Muscle of leg (tissue), 11 donors: ENCODE measurements around the gene SP8. TPM values are rescaled to one million over a fixed set of nuclear protein-coding genes. Genes with fewer than 3 reads are reported as not detected.

Experiments
- DNase-seq: peaks from one replicate; pipeline ENCODE4 v3.0.0; 2013
- H3K27ac ChIP-seq: one replicate; pipeline ENCODE4 v1.5.1; 2013; ENCODE audit warnings: mild to moderate bottlenecking, low read length, control low read depth
- H3K27me3 ChIP-seq: one replicate; pipeline ENCODE4 v1.6.1; 2013; ENCODE audit warnings: low read length; ENCODE audit not compliant: control insufficient read depth, insufficient read depth
- H3K36me3 ChIP-seq: one replicate; pipeline ENCODE4 v1.6.1; 2013; ENCODE audit warnings: low read length; ENCODE audit not compliant: control insufficient read depth, insufficient read depth
- H3K4me1 ChIP-seq: one replicate; pipeline ENCODE4 v1.6.1; 2013; ENCODE audit warnings: low read length; ENCODE audit not compliant: control insufficient read depth, insufficient read depth
- H3K4me3 ChIP-seq: one replicate; pipeline ENCODE4 v1.5.1; 2013; ENCODE audit warnings: low read length, control low read depth
- H3K9me3 ChIP-seq: replicated peaks from 2 replicates; pipeline ENCODE4 v1.6.1; 2013; ENCODE audit warnings: low read depth, low read length; ENCODE audit not compliant: control insufficient read depth
- WGBS: methylation state at CpG from one replicate; pipeline ENCODE4 v1.1.5; 2013; ENCODE audit warnings: missing lambda C conversion rate; ENCODE audit not compliant: insufficient coverage; 5-methylcytosine and 5-hydroxymethylcytosine counted together
- polyA plus RNA-seq, 8 donors: library from polyadenylated mRNA; unstranded; fragments of 120-200 nt; gene quantifications; one replicate each; pipeline versions ENCODE4 v1.2.1 to v1.2.3, GENCODE V29; 2013; ENCODE audit warnings: inconsistent platforms in 1 of 8, low replicate concordance in 1 of 8; ENCODE audit not compliant: insufficient read length in 8 of 8, insufficient read depth in 1 of 8
- total RNA-seq: library from RNA; stranded (reverse); fragments of 120-200 nt; gene quantifications from one replicate; pipeline ENCODE4 v1.2.4, GENCODE V29; 2013

Gene SP8
- total and polyA plus RNA-seq, 9 donors, result 0.08 to 0.13 TPM; not detected in 7

- WGBS, result under 1% methylated on average over 80 of the region's 89 CpGs
- Histone ChIP-seq H3K36me3 (no peaks in the 10 kb centered on the region), H3K27me3 (peaks cover 66% of the 10 kb centered on the region), H3K27ac (no peak overlapping the region), H3K4me3 (no peak overlapping the region), H3K4me1 (peaks cover 28% of the 10 kb centered on the region), H3K9me3 (no peaks in the 10 kb centered on the region)
- DNase-seq, result no peak
These were observed 1.3 kb downstream of the SP8 start for GRCh38 chr7:20785157-20786048.

- Histone ChIP-seq H3K4me3 (no peak overlapping the region), H3K27ac (no peak overlapping the region), H3K36me3 (no peaks in the 10 kb centered on the region), H3K27me3 (peaks cover 70% of the 10 kb centered on the region), H3K4me1 (peaks cover 28% of the 10 kb centered on the region), H3K9me3 (no peaks in the 10 kb centered on the region)
- WGBS, result under 1% methylated on average over 93 of the region's 93 CpGs
- no peak for DNase-seq
These were observed 2.1 kb downstream of the SP8 start for GRCh38 chr7:20784388-20785156.

GRCh38 chr7:20783700-20784387 lies 2.8 kb downstream of the SP8 start:
- H3K36me3 ChIP-seq, result no peaks in the 10 kb centered on the region
- peak overlapping the region; percentile 1 for H3K4me3 ChIP-seq
- WGBS, result 0% methylated on average over 21 of the region's 49 CpGs
- H3K4me1 ChIP-seq, result peaks cover 28% of the 10 kb centered on the region
- H3K9me3 ChIP-seq, result no peaks in the 10 kb centered on the region
- peaks cover 75% of the 10 kb centered on the region for H3K27me3 ChIP-seq
- H3K27ac ChIP-seq, result no peak overlapping the region
- no peak for DNase-seq

GRCh38 chr7:20783125-20783699 lies 3.5 kb downstream of the SP8 start:
- Histone ChIP-seq H3K9me3 (no peaks in the 10 kb centered on the region), H3K27ac (no peak overlapping the region), H3K36me3 (no peaks in the 10 kb centered on the region), H3K4me1 (peaks cover 31% of the 10 kb centered on the region), H3K27me3 (peaks cover 78% of the 10 kb centered on the region), H3K4me3 (no peak overlapping the region)
- 3% methylated on average over 5 of the region's 15 CpGs for WGBS
- DNase-seq, result no peak

GRCh38 chr7:20779041-20779440 lies 7.6 kb downstream of the SP8 start:
- no peak for DNase-seq
- Histone ChIP-seq H3K9me3 (no peaks in the 10 kb centered on the region), H3K4me3 (no peak overlapping the region), H3K27me3 (peaks cover 67% of the 10 kb centered on the region), H3K4me1 (peaks cover 13% of the 10 kb centered on the region), H3K36me3 (no peaks in the 10 kb centered on the region), H3K27ac (no peak overlapping the region)
- WGBS, result 30% methylated on average over 5 of the region's 16 CpGs

- H3K4me1 ChIP-seq, result peaks cover 7% of the 10 kb centered on the region
- H3K36me3 ChIP-seq, result no peaks in the 10 kb centered on the region
- peaks cover 61% of the 10 kb centered on the region for H3K27me3 ChIP-seq
- WGBS, result under 1% methylated on average over 55 of the region's 63 CpGs
- DNase-seq, result no peak
- no peaks in the 10 kb centered on the region for H3K9me3 ChIP-seq
- H3K4me3 ChIP-seq, result peak overlapping the region; percentile 26
- no peak overlapping the region for H3K27ac ChIP-seq
These were observed 8.5 kb downstream of the SP8 start for GRCh38 chr7:20778063-20778721.

GRCh38 chr7:20777377-20778062 lies 9.2 kb downstream of the SP8 start:
- DNase-seq, result no peak
- peaks cover 7% of the 10 kb centered on the region for H3K4me1 ChIP-seq
- H3K9me3 ChIP-seq, result no peaks in the 10 kb centered on the region
- peaks cover 57% of the 10 kb centered on the region for H3K27me3 ChIP-seq
- H3K27ac ChIP-seq, result no peak overlapping the region
- 3% methylated on average over 26 of the region's 30 CpGs for WGBS
- H3K4me3 ChIP-seq, result no peak overlapping the region
- no peaks in the 10 kb centered on the region for H3K36me3 ChIP-seq

GRCh38 chr7:20776942-20777341 lies 9.7 kb downstream of the SP8 start:
- Histone ChIP-seq H3K27me3 (peaks cover 56% of the 10 kb centered on the region), H3K9me3 (no peaks in the 10 kb centered on the region), H3K27ac (no peak overlapping the region), H3K4me3 (no peak overlapping the region), H3K36me3 (no peaks in the 10 kb centered on the region), H3K4me1 (peaks cover 7% of the 10 kb centered on the region)
- DNase-seq, result no peak
- 8% methylated on average over 6 of the region's 10 CpGs for WGBS

GRCh38 chr7:20776214-20776911 lies 10.3 kb downstream of the SP8 start:
- H3K27ac ChIP-seq, result no peak overlapping the region
- H3K9me3 ChIP-seq, result no peaks in the 10 kb centered on the region
- no peak for DNase-seq
- H3K4me3 ChIP-seq, result no peak overlapping the region
- 5% methylated on average over 23 of the region's 29 CpGs for WGBS
- H3K27me3 ChIP-seq, result peaks cover 56% of the 10 kb centered on the region
- no peaks in the 10 kb centered on the region for H3K36me3 ChIP-seq
- H3K4me1 ChIP-seq, result peaks cover 7% of the 10 kb centered on the region
